Sigmoid colon (tissue), 7 donors: ENCODE measurements around the gene GPSM3. TPM values are rescaled to one million over a fixed set of nuclear protein-coding genes. Genes with fewer than 3 reads are reported as not detected.

Experiments used
- DNase-seq: peaks from one replicate; pipeline ENCODE4 v3.0.0-alpha.2; 2019
- H3K27ac ChIP-seq, 4 donors: fragments of 200-600 bp; sonication (generic); one replicate each; pipeline ENCODE4 v1.5.1; 2016 to 2019; ENCODE audit warnings: mild to moderate bottlenecking in 1 of 4
- H3K27me3 ChIP-seq, 3 donors: fragments of 200-600 bp; sonication (generic); one replicate each; pipeline ENCODE4 v1.5.1; 2019; ENCODE audit warnings: mild to moderate bottlenecking in 1 of 3
- H3K36me3 ChIP-seq, 4 donors: fragments of 200-600 bp; sonication (generic); one replicate each; pipeline ENCODE4 v1.5.1; 2016 to 2019
- H3K4me1 ChIP-seq, 4 donors: fragments of 200-600 bp; sonication (generic); one replicate each; pipeline ENCODE4 v1.5.1; 2017 to 2019
- H3K4me3 ChIP-seq, 4 donors: fragments of 200-600 bp; sonication (generic); one replicate each; pipeline ENCODE4 v1.5.1; 2017 to 2019; ENCODE audit warnings: mild to moderate bottlenecking in 2 of 4, moderate library complexity in 1 of 4
- H3K9me3 ChIP-seq, 4 donors: fragments of 200-600 bp in 3 of 4; sonication (generic) in 3 of 4; one replicate each; pipeline versions ENCODE4 v1.5.1 to v1.6.1; 2013 to 2019
- EP300 ChIP-seq, 4 donors: sonication (generic); formaldehyde crosslinking; IDR thresholded peaks; one replicate each; pipeline ENCODE4 v1.6.1; 2017; ENCODE audit warnings: antibody characterized with exemption in 4 of 4
- POLR2A ChIP-seq, 2 donors: fragments of 450-650 bp; IDR thresholded peaks; one replicate each; pipeline ENCODE4 v1.6.1; 2016; ENCODE audit warnings: antibody characterized with exemption in 2 of 2, mild to moderate bottlenecking in 2 of 2, moderate library complexity in 2 of 2
- POLR2AphosphoS5 ChIP-seq, 4 donors: sonication (generic); formaldehyde crosslinking; IDR thresholded peaks; one replicate each; pipeline ENCODE4 v1.6.1; 2017; ENCODE audit warnings: antibody characterized with exemption in 4 of 4
- WGBS, 2 donors: extraction: QIAGEN DNeasy Blood & Tissue Kit; methylation state at CpG; one replicate each; pipeline ENCODE4 v1.1.7; 2013; 5-methylcytosine and 5-hydroxymethylcytosine counted together
- intact Hi-C: fragments of 100-400 bp; cut with DNase I; formaldehyde crosslinking; loops from one replicate; pipeline ENCODE4 v1.15.1; 2023
- polyA plus RNA-seq, 3 donors: library from polyadenylated mRNA; stranded (reverse); fragments of 200-250 nt; gene quantifications; one replicate each; pipeline ENCODE4 v1.2.3, GENCODE V29; 2013
- total RNA-seq, 4 donors: library from RNA; depleted of rRNA; stranded (reverse); fragments of >200 nt; gene quantifications; one replicate each; pipeline ENCODE4 v1.1.0, GENCODE V29; 2016
- TF ChIP-seq, protein P1 (sequence below), 4 experiments: fragments of 450-650 bp in 3 of 4; fragments of 200-600 bp in 1 of 4; IDR thresholded peaks; one replicate each; pipeline ENCODE4 v1.5.1; 2016 to 2019; ENCODE audit warnings: antibody characterized with exemption in 4 of 4, mild to moderate bottlenecking in 3 of 4, moderate library complexity in 2 of 4
- donor health status: healthy with polysubstance abuse.
- donor health status: Bipolar disorder and iron deficiency.
- donor health status: healthy.

The GPSM3 gene
- total and polyA plus RNA-seq, 7 donors, result 5.0 to 56.2 (median 13.3) TPM

DNA sequence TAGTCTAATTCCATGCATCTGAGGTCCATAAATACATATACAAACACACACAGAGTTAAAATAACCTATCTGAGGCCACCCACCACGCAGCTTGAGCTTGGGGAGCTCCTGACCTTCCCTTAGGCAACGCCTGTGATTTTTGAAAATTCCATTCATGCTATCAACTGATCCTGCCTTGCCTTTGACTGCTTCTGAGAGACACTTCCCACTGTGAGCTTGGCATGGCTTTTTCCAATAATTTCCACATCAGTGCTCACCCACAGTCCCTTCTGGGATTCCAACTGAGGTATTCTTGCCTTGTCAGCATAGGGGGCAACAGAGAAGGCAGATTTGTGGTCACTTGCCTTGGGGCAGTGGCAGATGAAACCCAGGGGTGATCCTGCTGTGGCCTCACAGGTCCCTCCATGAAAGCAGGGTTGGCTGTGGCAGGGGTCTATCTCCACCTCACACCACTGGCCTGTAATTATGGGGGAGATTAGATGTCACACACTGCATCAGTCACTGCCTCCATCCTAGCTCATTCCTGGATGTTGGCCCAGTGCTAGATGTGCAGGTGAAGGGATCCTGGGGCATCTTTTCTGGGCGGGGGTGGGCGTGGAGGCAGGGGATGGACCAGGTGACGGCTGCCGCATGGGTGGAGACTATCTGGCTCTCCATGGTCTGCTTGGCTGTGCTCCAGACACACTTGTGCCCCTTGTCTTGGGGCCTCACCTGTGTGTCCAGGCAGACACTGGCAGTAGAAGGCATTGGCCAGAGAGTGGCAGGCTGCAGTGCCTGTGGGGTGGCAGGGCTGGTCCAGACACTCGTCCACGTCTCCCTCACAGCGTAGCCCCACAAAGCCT is 11.2 kb upstream of the GPSM3 start:
- intact Hi-C loops, result no loop called here
- H3K36me3 ChIP-seq, result no peaks in the 10 kb centered on the region
- no peak overlapping the region for H3K4me3 ChIP-seq
- H3K27me3 ChIP-seq, result peaks cover 0 to 6% (median 0%) of the 10 kb centered on the region in 3 donors
- H3K4me1 ChIP-seq, result no peaks in the 10 kb centered on the region
- 68 to 83% methylated on average over 9 of the region's 9 CpGs for whole genome bisulfite sequencing, 2 donors
- no peaks in the 10 kb centered on the region for H3K9me3 ChIP-seq
- no peak for DNase-seq
- no peak overlapping the region for H3K27ac ChIP-seq
- TF ChIP-seq EP300 (IDR thresholded peaks at IDR 0.05) (no peak), POLR2AphosphoS5 (IDR thresholded peaks at IDR 0.05) (no peak), POLR2A (IDR thresholded peaks at IDR 0.05) (no peak)
- TF ChIP-seq, protein P1, sequence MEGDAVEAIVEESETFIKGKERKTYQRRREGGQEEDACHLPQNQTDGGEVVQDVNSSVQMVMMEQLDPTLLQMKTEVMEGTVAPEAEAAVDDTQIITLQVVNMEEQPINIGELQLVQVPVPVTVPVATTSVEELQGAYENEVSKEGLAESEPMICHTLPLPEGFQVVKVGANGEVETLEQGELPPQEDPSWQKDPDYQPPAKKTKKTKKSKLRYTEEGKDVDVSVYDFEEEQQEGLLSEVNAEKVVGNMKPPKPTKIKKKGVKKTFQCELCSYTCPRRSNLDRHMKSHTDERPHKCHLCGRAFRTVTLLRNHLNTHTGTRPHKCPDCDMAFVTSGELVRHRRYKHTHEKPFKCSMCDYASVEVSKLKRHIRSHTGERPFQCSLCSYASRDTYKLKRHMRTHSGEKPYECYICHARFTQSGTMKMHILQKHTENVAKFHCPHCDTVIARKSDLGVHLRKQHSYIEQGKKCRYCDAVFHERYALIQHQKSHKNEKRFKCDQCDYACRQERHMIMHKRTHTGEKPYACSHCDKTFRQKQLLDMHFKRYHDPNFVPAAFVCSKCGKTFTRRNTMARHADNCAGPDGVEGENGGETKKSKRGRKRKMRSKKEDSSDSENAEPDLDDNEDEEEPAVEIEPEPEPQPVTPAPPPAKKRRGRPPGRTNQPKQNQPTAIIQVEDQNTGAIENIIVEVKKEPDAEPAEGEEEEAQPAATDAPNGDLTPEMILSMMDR (IDR thresholded peaks at IDR 0.05), result no peak

DNA sequence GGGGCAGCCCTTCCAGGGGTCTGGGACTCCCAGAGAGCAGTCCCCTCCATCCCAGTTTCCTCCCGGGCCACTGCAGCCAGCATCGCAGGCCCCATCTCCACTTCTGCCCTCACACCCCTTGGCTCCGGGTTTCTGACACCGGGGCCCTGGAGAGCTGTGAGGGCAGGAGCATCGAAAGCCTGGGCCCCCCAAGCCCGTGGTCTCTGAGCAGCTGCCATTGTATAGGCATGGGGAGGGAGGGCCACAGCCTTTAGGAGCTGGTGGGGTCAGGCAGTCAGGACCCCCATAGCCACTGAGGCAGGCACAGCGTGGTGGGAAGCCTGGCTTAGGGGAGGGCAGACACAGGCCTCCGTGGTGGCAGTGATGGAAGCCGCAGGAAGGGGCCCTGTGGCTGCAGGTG is 9.7 kb upstream of the GPSM3 start:
- DNase-seq, result no peak
- no peak overlapping the region for H3K4me3 ChIP-seq
- H3K36me3 ChIP-seq, result no peaks in the 10 kb centered on the region
- H3K27me3 ChIP-seq, result peaks cover 0 to 6% (median 0%) of the 10 kb centered on the region in 3 donors
- peaks cover 0 to 2% (median 2%) of the 10 kb centered on the region in 4 donors for H3K4me1 ChIP-seq
- intact Hi-C loops, result no loop called here
- TF ChIP-seq POLR2AphosphoS5 (IDR thresholded peaks at IDR 0.05), result no peak
- TF ChIP-seq, protein P1 (IDR thresholded peaks at IDR 0.05), result no peak
- no peak for TF ChIP-seq EP300 (IDR thresholded peaks at IDR 0.05)
- TF ChIP-seq POLR2A (IDR thresholded peaks at IDR 0.05), result no peak
- WGBS, 2 donors, result 85 to 88% methylated on average over 9 of the region's 9 CpGs
- no peak overlapping the region for H3K27ac ChIP-seq
- no peaks in the 10 kb centered on the region for H3K9me3 ChIP-seq

DNA sequence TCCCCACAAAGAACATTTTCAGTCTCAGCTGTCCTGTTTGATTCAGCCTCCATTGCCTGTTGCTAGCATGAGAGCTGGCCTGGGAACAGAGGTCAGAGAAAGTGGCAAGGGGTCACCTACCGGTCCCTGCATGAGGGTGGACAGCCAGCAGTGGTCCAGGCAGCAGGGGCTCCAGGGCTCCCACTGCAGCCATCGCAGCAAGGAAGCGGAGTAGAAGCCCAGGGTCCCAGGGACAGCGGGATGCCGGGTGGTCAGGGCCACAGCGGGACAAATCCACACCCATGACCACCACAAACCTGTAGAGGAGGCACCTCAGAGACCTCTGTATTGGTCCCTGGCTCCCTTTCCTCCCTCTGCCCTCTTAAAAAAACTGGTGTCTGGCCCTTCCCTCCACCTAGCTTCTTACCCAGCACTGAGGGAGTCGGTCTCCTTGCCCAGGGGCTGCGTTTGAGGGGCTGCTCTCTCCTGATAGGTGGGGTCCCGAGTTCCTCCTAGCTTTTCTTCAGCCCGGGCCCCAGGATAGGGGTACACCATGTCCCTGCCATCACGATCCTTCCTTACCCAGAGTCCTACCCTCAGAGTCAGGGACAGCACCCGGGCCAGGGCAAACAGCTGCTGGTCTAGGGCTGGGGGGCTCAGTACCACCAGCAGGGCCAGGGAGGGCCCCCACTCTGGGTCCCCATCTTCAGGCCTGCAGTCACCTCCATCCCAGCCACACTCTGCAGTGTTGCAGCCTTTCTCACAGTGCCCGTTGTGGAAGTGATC is 8.4 kb upstream of the GPSM3 start:
- H3K27me3 ChIP-seq, result peaks cover 0 to 6% (median 0%) of the 10 kb centered on the region in 3 donors
- no peak overlapping the region for H3K4me3 ChIP-seq
- no peak overlapping the region for H3K27ac ChIP-seq
- DNase-seq, result no peak
- intact Hi-C loops, result no loop called here
- H3K4me1 ChIP-seq, result peaks cover 0 to 10% (median 8%) of the 10 kb centered on the region in 4 donors
- 79 to 89% methylated on average over 13 of the region's 13 CpGs for WGBS, 2 donors
- H3K36me3 ChIP-seq, result no peaks in the 10 kb centered on the region
- no peaks in the 10 kb centered on the region for H3K9me3 ChIP-seq
- no peak for TF ChIP-seq POLR2AphosphoS5 (IDR thresholded peaks at IDR 0.05)
- TF ChIP-seq POLR2A (IDR thresholded peaks at IDR 0.05), result no peak
- no peak for TF ChIP-seq EP300 (IDR thresholded peaks at IDR 0.05)
- TF ChIP-seq, protein P1 (IDR thresholded peaks at IDR 0.05), result no peak

DNA sequence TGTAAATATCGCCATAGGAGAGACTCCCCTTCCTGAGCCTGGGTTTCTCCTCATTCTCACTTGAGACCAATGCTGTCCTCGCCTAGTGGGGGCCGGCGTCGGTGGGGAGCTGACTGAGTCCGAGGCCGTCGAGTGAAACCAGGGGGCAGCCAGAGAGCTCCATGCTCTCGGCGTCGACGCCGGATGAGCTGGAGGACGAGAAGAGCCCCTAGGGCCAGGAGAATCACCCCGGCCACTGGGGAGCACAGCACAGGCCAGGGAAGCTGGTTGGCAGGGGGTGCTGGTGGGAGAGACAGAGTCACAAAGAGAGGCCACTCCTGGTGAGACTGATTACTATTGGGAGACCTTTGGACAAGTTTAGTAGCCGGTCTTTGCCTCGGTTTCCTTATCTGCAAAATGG is 6.4 kb upstream of the GPSM3 start:
- no peak overlapping the region for H3K27ac ChIP-seq
- H3K4me1 ChIP-seq, result peaks cover 0 to 22% (median 18%) of the 10 kb centered on the region in 4 donors
- no peaks in the 10 kb centered on the region for H3K9me3 ChIP-seq
- DNase-seq, result no peak
- intact Hi-C loops, result loop anchor here (5.0 to 10.0 kb wide), 6 partner anchors 47 to 1216 kb away; partner anchors contain the start of genes BAG6, BRD2, CUTA and DXO
- WGBS, 2 donors, result 90 to 91% methylated on average over 17 of the region's 17 CpGs
- TF ChIP-seq POLR2AphosphoS5 (IDR thresholded peaks at IDR 0.05), result no peak
- no peak for TF ChIP-seq POLR2A (IDR thresholded peaks at IDR 0.05)
- TF ChIP-seq, protein P1 (IDR thresholded peaks at IDR 0.05), result no peak
- TF ChIP-seq EP300 (IDR thresholded peaks at IDR 0.05), result no peak
- H3K27me3 ChIP-seq, result peaks cover 0 to 6% (median 0%) of the 10 kb centered on the region in 3 donors
- H3K4me3 ChIP-seq, result no peak overlapping the region
- H3K36me3 ChIP-seq, result no peaks in the 10 kb centered on the region
